Measurements from ENCODE around the gene NFATC4.
A peak's percentile ranks its signal among the peaks of the same experiment; 100 is the strongest.

The NFATC4 gene

GRCh38 chr14:24398653-24399446 lies 30.9 kb downstream of the NFATC4 start, which contains the start of gene NYNRIN:
TSS of gene NYNRIN (plus strand) at chr14:24399003. CDS start at chr14:24399247, 244 bp downstream.
- in situ Hi-C loops (cut with MboI; ENCODE audit: low pct_unique_long_range_greater_than_20kb, low sequenced_read_pairs) = no loop called here
- DNase-seq = no peak

GRCh38 chr14:24399447-24399822 lies 31.5 kb downstream of the NFATC4 start:
- no peak for DNase-seq
- in situ Hi-C loops (cut with MboI; ENCODE audit: low pct_unique_long_range_greater_than_20kb, low sequenced_read_pairs) = no loop called here

- DNase-seq = no peak
- in situ Hi-C loops (cut with MboI; ENCODE audit: low pct_unique_long_range_greater_than_20kb, low sequenced_read_pairs) = no loop called here
Observed at GRCh38 chr14:24399999-24400718, 32.2 kb downstream of the NFATC4 start.

GRCh38 chr14:24401810-24402702 lies 34.1 kb downstream of the NFATC4 start:
- in situ Hi-C loops (cut with MboI; ENCODE audit: low pct_unique_long_range_greater_than_20kb, low sequenced_read_pairs) = no loop called here
- DNase-seq = no peak

GRCh38 chr14:24403294-24403998 lies 35.5 kb downstream of the NFATC4 start:
- DNase-seq = no peak
- in situ Hi-C loops (cut with MboI; ENCODE audit: low pct_unique_long_range_greater_than_20kb, low sequenced_read_pairs) = no loop called here

GRCh38 chr14:24404814-24405213 lies 36.8 kb downstream of the NFATC4 start:
- no peak for DNase-seq
- in situ Hi-C loops (cut with MboI; ENCODE audit: low pct_unique_long_range_greater_than_20kb, low sequenced_read_pairs) = no loop called here

GRCh38 chr14:24406416-24406815 lies 38.4 kb downstream of the NFATC4 start:
- in situ Hi-C loops (cut with MboI; ENCODE audit: low pct_unique_long_range_greater_than_20kb, low sequenced_read_pairs) = no loop called here
- no peak for DNase-seq

GRCh38 chr14:24407608-24408325 lies 39.8 kb downstream of the NFATC4 start:
- DNase-seq = no peak
- in situ Hi-C loops (cut with MboI; ENCODE audit: low pct_unique_long_range_greater_than_20kb, low sequenced_read_pairs) = no loop called here

- DNase-seq = no peak
- in situ Hi-C loops (cut with MboI; ENCODE audit: low pct_unique_long_range_greater_than_20kb, low sequenced_read_pairs) = no loop called here
Observed at GRCh38 chr14:24408764-24409163, 40.8 kb downstream of the NFATC4 start.

- DNase-seq = no peak
- in situ Hi-C loops (cut with MboI; ENCODE audit: low pct_unique_long_range_greater_than_20kb, low sequenced_read_pairs) = no loop called here
Observed at GRCh38 chr14:24409192-24409591, 41.2 kb downstream of the NFATC4 start.

GRCh38 chr14:24409956-24410355 lies 42.0 kb downstream of the NFATC4 start:
- no peak for DNase-seq
- in situ Hi-C loops (cut with MboI; ENCODE audit: low pct_unique_long_range_greater_than_20kb, low sequenced_read_pairs) = no loop called here

- in situ Hi-C loops (cut with MboI; ENCODE audit: low pct_unique_long_range_greater_than_20kb, low sequenced_read_pairs) = no loop called here
- DNase-seq = peak; percentile 73
Observed at GRCh38 chr14:24411443-24412389, 43.7 kb downstream of the NFATC4 start.

GRCh38 chr14:24414077-24414476 lies 46.1 kb downstream of the NFATC4 start:
- in situ Hi-C loops (cut with MboI; ENCODE audit: low pct_unique_long_range_greater_than_20kb, low sequenced_read_pairs) = no loop called here
- no peak for DNase-seq

GRCh38 chr14:24414732-24415420 lies 46.9 kb downstream of the NFATC4 start:
- no peak for DNase-seq
- in situ Hi-C loops (cut with MboI; ENCODE audit: low pct_unique_long_range_greater_than_20kb, low sequenced_read_pairs) = no loop called here

- in situ Hi-C loops (cut with MboI; ENCODE audit: low pct_unique_long_range_greater_than_20kb, low sequenced_read_pairs) = no loop called here
- no peak for DNase-seq
Observed at GRCh38 chr14:24415421-24416253, 47.7 kb downstream of the NFATC4 start.
